Liver (tissue), 9 donors: ENCODE results near the gene STXBP4. TPM values are rescaled to one million over a fixed set of nuclear protein-coding genes. Genes with fewer than 3 reads are reported as not detected.

Experiments
- DNase-seq: peaks from one replicate; pipeline ENCODE4 v3.0.0-alpha.2; 2017; ENCODE audit warnings: low spot score
- H3K27ac ChIP-seq, 2 donors: one replicate each; pipeline ENCODE4 v1.7.0; 2013; ENCODE audit warnings: inconsistent platforms in 2 of 2, low read length in 2 of 2, control low read depth in 1 of 2, low read depth in 1 of 2, mild to moderate bottlenecking in 1 of 2
- H3K27me3 ChIP-seq, 4 donors: one replicate each; pipeline versions ENCODE4 v1.6.1 to v1.7.0; 2013; ENCODE audit warnings: low read length in 3 of 4, inconsistent platforms in 1 of 4, mild to moderate bottlenecking in 1 of 4, moderate library complexity in 1 of 4; ENCODE audit not compliant: control insufficient read depth in 4 of 4, insufficient read depth in 4 of 4
- H3K36me3 ChIP-seq, 4 donors: one replicate each; pipeline versions ENCODE4 v1.6.1 to v1.7.0; 2013; ENCODE audit warnings: low read length in 3 of 4, mild to moderate bottlenecking in 3 of 4, low read depth in 1 of 4, moderate library complexity in 1 of 4; ENCODE audit not compliant: control insufficient read depth in 4 of 4, insufficient read depth in 3 of 4
- H3K4me1 ChIP-seq, 4 donors: one replicate each; pipeline versions ENCODE4 v1.6.1 to v1.7.0; 2013; ENCODE audit warnings: low read length in 3 of 4, mild to moderate bottlenecking in 3 of 4, moderate library complexity in 1 of 4; ENCODE audit not compliant: control insufficient read depth in 4 of 4, insufficient read depth in 4 of 4
- H3K4me3 ChIP-seq, 3 donors: one replicate each; pipeline versions ENCODE4 v1.6.1 to v1.7.0; 2013; ENCODE audit warnings: low read length in 3 of 3, control low read depth in 1 of 3, low read depth in 1 of 3, mild to moderate bottlenecking in 1 of 3
- H3K9ac ChIP-seq, 2 donors: one replicate each; pipeline ENCODE4 v1.7.0; 2013; ENCODE audit warnings: low read length in 2 of 2, mild to moderate bottlenecking in 2 of 2, moderate library complexity in 2 of 2, control low read depth in 1 of 2, low read depth in 1 of 2
- H3K9me3 ChIP-seq, 4 donors: one replicate each; pipeline versions ENCODE4 v1.6.1 to v1.7.0; 2013; ENCODE audit warnings: low read length in 3 of 4; ENCODE audit not compliant: control insufficient read depth in 4 of 4
- ATF3 ChIP-seq: IDR thresholded peaks from 2 replicates; pipeline ENCODE4 v1.6.1; 2016; ENCODE audit warnings: antibody characterized with exemption
- FOXA1 ChIP-seq: IDR thresholded peaks from 2 replicates; pipeline ENCODE4 v1.6.1; 2016; ENCODE audit warnings: antibody characterized with exemption
- FOXA2 ChIP-seq: IDR thresholded peaks from 2 replicates; pipeline ENCODE4 v1.6.1; 2016; ENCODE audit warnings: antibody characterized with exemption
- GABPA ChIP-seq, 2 donors: IDR thresholded peaks in 1 of 2; conservative IDR thresholded peaks in 1 of 2; 2 replicates each; pipeline ENCODE4 v1.6.1; 2016; ENCODE audit warnings: antibody characterized with exemption in 2 of 2, mild to moderate bottlenecking in 1 of 2, moderate library complexity in 1 of 2
- HNF4A ChIP-seq, 2 donors: conservative IDR thresholded peaks; 2 replicates each; pipeline ENCODE4 v1.6.1; 2016; ENCODE audit warnings: antibody characterized with exemption in 2 of 2, mild to moderate bottlenecking in 2 of 2
- HNF4G ChIP-seq: IDR thresholded peaks from 2 replicates; pipeline ENCODE4 v1.6.1; 2016; ENCODE audit warnings: antibody characterized with exemption
- JUND ChIP-seq, 2 donors: IDR thresholded peaks; 2 replicates each; pipeline ENCODE4 v1.6.1; 2016; ENCODE audit warnings: antibody characterized with exemption in 2 of 2
- MAX ChIP-seq: IDR thresholded peaks from 2 replicates; pipeline ENCODE4 v1.6.1; 2016; ENCODE audit warnings: antibody characterized with exemption
- NR2F2 ChIP-seq: IDR thresholded peaks from 2 replicates; pipeline ENCODE4 v1.6.1; 2016; ENCODE audit warnings: antibody characterized with exemption
- RAD21 ChIP-seq, 2 donors: IDR thresholded peaks; 2 replicates each; pipeline ENCODE4 v1.6.1; 2016; ENCODE audit warnings: antibody characterized with exemption in 2 of 2, mild to moderate bottlenecking in 2 of 2
- REST ChIP-seq: IDR thresholded peaks from 2 replicates; pipeline ENCODE4 v1.6.1; 2016; ENCODE audit warnings: antibody characterized with exemption, mild to moderate bottlenecking
- RXRA ChIP-seq, 2 donors: IDR thresholded peaks; 2 replicates each; pipeline ENCODE4 v1.6.1; 2017 to 2018; ENCODE audit warnings: antibody characterized with exemption in 2 of 2, mild to moderate bottlenecking in 1 of 2
- TAF1 ChIP-seq: conservative IDR thresholded peaks from 2 replicates; pipeline ENCODE4 v1.6.1; 2016; ENCODE audit warnings: antibody characterized with exemption, mild to moderate bottlenecking
- YY1 ChIP-seq: IDR thresholded peaks from 2 replicates; pipeline ENCODE4 v1.6.1; 2016; ENCODE audit warnings: antibody characterized with exemption, mild to moderate bottlenecking
- ZBTB33 ChIP-seq: IDR thresholded peaks from 2 replicates; pipeline ENCODE4 v1.6.1; 2016; ENCODE audit warnings: antibody characterized with exemption
- WGBS: extraction: QIAGEN DNeasy Blood & Tissue Kit; methylation state at CpG from one replicate; pipeline ENCODE4 v1.1.7; 2013; 5-methylcytosine and 5-hydroxymethylcytosine counted together
- polyA plus RNA-seq, 2 donors: library from polyadenylated mRNA; stranded (reverse) in 1 of 2; unstranded in 1 of 2; fragments of 200-250 nt in 1 of 2; fragments of >200 nt in 1 of 2; fragmentation: Nextera tagmentation in 1 of 2; extraction: Ambion mirVana in 1 of 2; gene quantifications; one replicate each; pipeline versions ENCODE4 v1.2.1 to v1.2.3, GENCODE V29; 2013 to 2015
- total RNA-seq, 2 donors: library from RNA; depleted of rRNA; stranded (reverse); fragments of >200 nt; gene quantifications; one replicate each; pipeline ENCODE4 v1.2.3, GENCODE V29; 2014
- donor health status: healthy.
- donor health status: healthy.
- donor health status: healthy.
- donor health status: healthy.
- donor health status: healthy.

The STXBP4 gene
- total and polyA plus RNA-seq, 4 donors, result 1.5 to 12.6 (median 3.5) TPM

GRCh38 chr17:55186937-55187770, 218.6 kb downstream of the STXBP4 start:
- WGBS, result 75% methylated on average over 8 of the region's 8 CpGs
- H3K9me3 ChIP-seq, result no peaks in the 10 kb centered on the region
- H3K4me3 ChIP-seq, result no peak overlapping the region
- H3K36me3 ChIP-seq, result no peaks in the 10 kb centered on the region
- TF ChIP-seq JUND (IDR thresholded peaks at IDR 0.05) (no peak), RAD21 (IDR thresholded peaks at IDR 0.05) (no peak), ZBTB33 (no peak), ATF3 (no peak), MAX (no peak)
- H3K9ac ChIP-seq, result no peak overlapping the region
- H3K4me1 ChIP-seq, result no peaks in the 10 kb centered on the region
- no peak for DNase-seq
- H3K27ac ChIP-seq, result no peak overlapping the region
- H3K27me3 ChIP-seq, result no peaks in the 10 kb centered on the region

GRCh38 chr17:55190748-55191147, 222.2 kb downstream of the STXBP4 start:
- 82% methylated on average over 2 of the region's 2 CpGs for WGBS
- TF ChIP-seq TAF1, result no peak

GRCh38 chr17:55198690-55199370, 230.3 kb downstream of the STXBP4 start:
- no peak for DNase-seq
- WGBS, result 76% methylated on average over 2 of the region's 2 CpGs
- TF ChIP-seq ZBTB33 (no peak), MAX (no peak), JUND (IDR thresholded peaks at IDR 0.05) (no peak), TAF1 (no peak), YY1 (no peak), HNF4G (no peak), ATF3 (no peak), RAD21 (IDR thresholded peaks at IDR 0.05) (no peak), GABPA (IDR thresholded peaks at IDR 0.05 in 1 of 2, conservative IDR thresholded peaks at IDR 0.05 in 1 of 2) (no peak), NR2F2 (no peak), HNF4A (conservative IDR thresholded peaks at IDR 0.05) (no peak), FOXA1 (no peak), FOXA2 (no peak), REST (no peak), RXRA (IDR thresholded peaks at IDR 0.05) (no peak)

More at GRCh38 chr17:55190748-55191147, 222.2 kb downstream of the STXBP4 start:
- H3K36me3 ChIP-seq, result no peaks in the 10 kb centered on the region
- no peaks in the 10 kb centered on the region for H3K27me3 ChIP-seq
- no peak overlapping the region for H3K9ac ChIP-seq
- no peak overlapping the region for H3K27ac ChIP-seq
- no peaks in the 10 kb centered on the region for H3K4me1 ChIP-seq
- DNase-seq, result no peak
- H3K4me3 ChIP-seq, result no peak overlapping the region
- no peaks in the 10 kb centered on the region for H3K9me3 ChIP-seq

More at GRCh38 chr17:55198690-55199370, 230.3 kb downstream of the STXBP4 start:
- no peaks in the 10 kb centered on the region for H3K4me1 ChIP-seq
- H3K36me3 ChIP-seq, result no peaks in the 10 kb centered on the region
- H3K9me3 ChIP-seq, result no peaks in the 10 kb centered on the region
- H3K27ac ChIP-seq, result no peak overlapping the region
- no peak overlapping the region for H3K9ac ChIP-seq
- H3K4me3 ChIP-seq, result no peak overlapping the region
- no peaks in the 10 kb centered on the region for H3K27me3 ChIP-seq
